PC-3 (cell line): ENCODE data around the gene C8B. TPM values are rescaled to one million over a fixed set of nuclear protein-coding genes. Genes with fewer than 3 reads are reported as not detected.

Source experiments
- ATAC-seq: fragments of 200-7000 bp; cut with Tn5 transposase; 2 replicates; pipeline ENCODE4 v1.9.1; 2020; ENCODE audit warnings: mild to moderate bottlenecking, moderate library complexity
- BruUV-seq: library from RNA; stranded (reverse); fragments of 400-500 nt; replicated peaks from 2 replicates; lab custom pipeline; 2021; lab: Mats Ljungman, UMichigan
- CTCF ChIA-PET: fragments of 300-600 bp; sonication (Branson Sonifier 250); formaldehyde crosslinking; loops from one replicate; lab custom pipeline; 2022; ENCODE audit warnings: antibody characterized with exemption; lab: Charles Lee
- POLR2A ChIA-PET: fragments of 300-600 bp; sonication (Branson Sonifier 250); formaldehyde crosslinking; loops from one replicate; lab custom pipeline; 2022; ENCODE audit warnings: antibody characterized with exemption; ENCODE audit not compliant: unreplicated experiment; lab: Charles Lee
- DNase-seq: peaks from one replicate; pipeline ENCODE4 v3.0.0-alpha.2; 2015
- H2AFZ ChIP-seq: fragments of 300-600 bp; sonication (generic); 2 replicates; pipeline ENCODE4 v1.6.0; 2016; ENCODE audit warnings: antibody characterized with exemption, low read length
- H3F3A ChIP-seq: fragments of 300-600 bp; sonication (generic); one replicate; pipeline ENCODE4 v1.6.0; 2017; ENCODE audit warnings: antibody characterized with exemption, low read length, control low read depth, mild to moderate bottlenecking; ENCODE audit not compliant: unreplicated experiment
- H3K27ac ChIP-seq: fragments of 300-600 bp; sonication (generic); 2 replicates; pipeline ENCODE4 v1.5.1; 2016; ENCODE audit warnings: mild to moderate bottlenecking, low read length
- H3K27me3 ChIP-seq: fragments of 300-600 bp; sonication (generic); 2 replicates; pipeline ENCODE4 v1.6.1; 2016; ENCODE audit warnings: low read length, mixed read lengths
- H3K36me3 ChIP-seq: fragments of 300-600 bp; sonication (generic); 2 replicates; pipeline ENCODE4 v1.6.1; 2016; ENCODE audit warnings: low read depth, mixed run types, low read length, mixed read lengths
- H3K4me1 ChIP-seq: fragments of 300-600 bp; sonication (generic); 2 replicates; pipeline ENCODE4 v1.5.1; 2016; ENCODE audit warnings: low read length; ENCODE audit not compliant: insufficient read depth
- H3K4me2 ChIP-seq: fragments of 300-600 bp; sonication (generic); 2 replicates; pipeline ENCODE4 v1.6.0; 2016; ENCODE audit warnings: low read length
- H3K4me3 ChIP-seq: fragments of 300-600 bp; sonication (generic); 2 replicates; pipeline ENCODE4 v1.5.1; 2016; ENCODE audit warnings: mild to moderate bottlenecking, low read length, mixed read lengths
- H3K79me2 ChIP-seq: fragments of 300-600 bp; sonication (generic); 2 replicates; pipeline ENCODE4 v1.6.1; 2017; ENCODE audit warnings: low read length, mixed read lengths
- H3K9ac ChIP-seq: fragments of 300-600 bp; sonication (generic); 2 replicates; pipeline ENCODE4 v1.6.0; 2016; ENCODE audit warnings: mild to moderate bottlenecking, low read length
- H3K9me2 ChIP-seq: fragments of 300-600 bp; sonication (generic); replicated peaks from 2 replicates; pipeline ENCODE4 v1.6.1; 2016; ENCODE audit warnings: mixed run types, low read length, mixed read lengths
- H3K9me3 ChIP-seq: fragments of 300-600 bp; sonication (generic); 2 replicates; pipeline ENCODE4 v1.6.1; 2016; ENCODE audit warnings: low read length, mixed read lengths
- H4K20me1 ChIP-seq: fragments of 300-600 bp; sonication (generic); 2 replicates; pipeline ENCODE4 v1.6.1; 2016; ENCODE audit warnings: low read length, mixed read lengths
- EZH2 ChIP-seq: fragments of 300-600 bp; sonication (generic); IDR thresholded peaks from one replicate; pipeline ENCODE4 v1.6.1; 2017; ENCODE audit warnings: antibody characterized with exemption, mild to moderate bottlenecking, low read length; ENCODE audit not compliant: unreplicated experiment
- EZH2phosphoT487 ChIP-seq: fragments of 300-600 bp; sonication (generic); IDR thresholded peaks from 2 replicates; pipeline ENCODE4 v1.6.1; 2018; ENCODE audit warnings: mild to moderate bottlenecking, antibody characterized with exemption, low read length, borderline replicate concordance
- intact Hi-C: fragments of 100-400 bp; cut with micrococcal nuclease; formaldehyde crosslinking; loops from 2 replicates; pipeline ENCODE4 v1.9.0; 2023
- total RNA-seq: library from RNA; depleted of rRNA; stranded (reverse); fragments of >200 nt; gene quantifications from 2 replicates; pipeline ENCODE4 v1.2.3, GENCODE V29; 2014
- TF ChIP-seq, protein P1 (sequence below): fragments of 300-600 bp; sonication (generic); conservative IDR thresholded peaks from 2 replicates; pipeline ENCODE4 v1.5.1; 2017; ENCODE audit warnings: antibody characterized with exemption, low read depth, mild to moderate bottlenecking, low read length

C8B gene
- total RNA-seq, 1 experiment from 2014 or later: not detected

GRCh38 chr1:56991576-56991975 is 25.8 kb upstream of the C8B start:
- Histone ChIP-seq H3K4me3 (no peak overlapping the region), H3K4me1 (no peaks in the 10 kb centered on the region), H3K9me2 (no peaks in the 10 kb centered on the region), H3K27me3 (peaks cover 63% of the 10 kb centered on the region), H3K79me2 (no peaks in the 10 kb centered on the region), H4K20me1 (no peaks in the 10 kb centered on the region), H3K4me2 (no peak overlapping the region), H3K9me3 (no peaks in the 10 kb centered on the region), H3K27ac (no peak overlapping the region), H3K36me3 (no peaks in the 10 kb centered on the region), H3F3A (no peaks in the 10 kb centered on the region), H3K9ac (no peak overlapping the region), H2AFZ (no peak overlapping the region)
- TF ChIP-seq EZH2phosphoT487: no peak
- TF ChIP-seq EZH2: no peak
- TF ChIP-seq, protein P1, sequence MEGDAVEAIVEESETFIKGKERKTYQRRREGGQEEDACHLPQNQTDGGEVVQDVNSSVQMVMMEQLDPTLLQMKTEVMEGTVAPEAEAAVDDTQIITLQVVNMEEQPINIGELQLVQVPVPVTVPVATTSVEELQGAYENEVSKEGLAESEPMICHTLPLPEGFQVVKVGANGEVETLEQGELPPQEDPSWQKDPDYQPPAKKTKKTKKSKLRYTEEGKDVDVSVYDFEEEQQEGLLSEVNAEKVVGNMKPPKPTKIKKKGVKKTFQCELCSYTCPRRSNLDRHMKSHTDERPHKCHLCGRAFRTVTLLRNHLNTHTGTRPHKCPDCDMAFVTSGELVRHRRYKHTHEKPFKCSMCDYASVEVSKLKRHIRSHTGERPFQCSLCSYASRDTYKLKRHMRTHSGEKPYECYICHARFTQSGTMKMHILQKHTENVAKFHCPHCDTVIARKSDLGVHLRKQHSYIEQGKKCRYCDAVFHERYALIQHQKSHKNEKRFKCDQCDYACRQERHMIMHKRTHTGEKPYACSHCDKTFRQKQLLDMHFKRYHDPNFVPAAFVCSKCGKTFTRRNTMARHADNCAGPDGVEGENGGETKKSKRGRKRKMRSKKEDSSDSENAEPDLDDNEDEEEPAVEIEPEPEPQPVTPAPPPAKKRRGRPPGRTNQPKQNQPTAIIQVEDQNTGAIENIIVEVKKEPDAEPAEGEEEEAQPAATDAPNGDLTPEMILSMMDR: no peak
- ATAC-seq: no peak
- no TSS peak for BruUV-seq
- intact Hi-C loops: no loop called here
- no peak for DNase-seq
- ChIA-PET CTCF (no interaction called here), POLR2A (no interaction called here)

GRCh38 chr1:56986397-56986796 is 20.6 kb upstream of the C8B start:
- Histone ChIP-seq H4K20me1 (no peaks in the 10 kb centered on the region), H3K9me3 (no peaks in the 10 kb centered on the region), H3K27ac (no peak overlapping the region), H3K4me1 (no peaks in the 10 kb centered on the region), H3K79me2 (no peaks in the 10 kb centered on the region), H3K9ac (no peak overlapping the region), H3K4me3 (no peak overlapping the region), H2AFZ (no peak overlapping the region), H3K9me2 (no peaks in the 10 kb centered on the region), H3K4me2 (no peak overlapping the region), H3F3A (no peaks in the 10 kb centered on the region), H3K27me3 (peaks cover 25% of the 10 kb centered on the region), H3K36me3 (no peaks in the 10 kb centered on the region)
- ChIA-PET POLR2A (no interaction called here), CTCF (no interaction called here)
- no peak for ATAC-seq
- no peak for DNase-seq
- BruUV-seq: no TSS peak
- intact Hi-C loops: no loop called here
- TF ChIP-seq, protein P1: no peak
- TF ChIP-seq EZH2 (no peak), EZH2phosphoT487 (no peak)

GRCh38 chr1:56985857-56986256 is 20.0 kb upstream of the C8B start:
- H3F3A ChIP-seq: no peaks in the 10 kb centered on the region
- H3K27ac ChIP-seq: no peak overlapping the region
- H2AFZ ChIP-seq: no peak overlapping the region
- H3K36me3 ChIP-seq: no peaks in the 10 kb centered on the region
- H3K4me1 ChIP-seq: no peaks in the 10 kb centered on the region
- H3K9me2 ChIP-seq: no peaks in the 10 kb centered on the region
- ChIA-PET CTCF (no interaction called here), POLR2A (no interaction called here)
- intact Hi-C loops: no loop called here
- BruUV-seq: no TSS peak
- H3K9me3 ChIP-seq: no peaks in the 10 kb centered on the region
- H3K27me3 ChIP-seq: peaks cover 21% of the 10 kb centered on the region
- no peak overlapping the region for H3K4me3 ChIP-seq
- H3K9ac ChIP-seq: no peak overlapping the region
- no peak for ATAC-seq
- no peaks in the 10 kb centered on the region for H4K20me1 ChIP-seq
- TF ChIP-seq, protein P1: no peak
- no peak for TF ChIP-seq EZH2phosphoT487
- TF ChIP-seq EZH2: no peak
- H3K4me2 ChIP-seq: no peak overlapping the region
- DNase-seq: no peak
- H3K79me2 ChIP-seq: no peaks in the 10 kb centered on the region
